Adrenal gland (tissue), 12 donors: ENCODE measurements around the gene IL1R2. TPM values are rescaled to one million over a fixed set of nuclear protein-coding genes. Genes with fewer than 3 reads are reported as not detected.

Experiments
- DNase-seq, 7 donors: peaks; one replicate each; pipeline ENCODE4 v3.0.0-alpha.2; 2019 to 2020
- H3K27ac ChIP-seq, 5 donors: fragments of 200-600 bp; sonication (generic) in 4 of 5; 1 replicate in 3 of 5; 2 replicates in 2 of 5; pipeline versions ENCODE4 v1.5.1 to v1.8.0; 2016 to 2020; ENCODE audit warnings: mild to moderate bottlenecking in 1 of 5
- H3K27me3 ChIP-seq: fragments of 200-600 bp; 2 replicates; pipeline ENCODE4 v1.8.0; 2021
- H3K36me3 ChIP-seq, 2 donors: fragments of 200-600 bp; replicated peaks in 1 of 2; 1 replicate in 1 of 2; 2 replicates in 1 of 2; pipeline versions ENCODE4 v1.5.1 to v1.8.0; 2018 to 2022
- H3K4me1 ChIP-seq, 2 donors: fragments of 200-600 bp; replicated peaks in 1 of 2; 1 replicate in 1 of 2; 2 replicates in 1 of 2; pipeline versions ENCODE4 v1.5.1 to v1.8.0; 2018 to 2021
- H3K4me3 ChIP-seq, 4 donors: fragments of 200-600 bp; sonication (generic) in 3 of 4; one replicate each; pipeline ENCODE4 v1.5.1; 2016 to 2018
- H3K9me3 ChIP-seq, 3 donors: fragments of 200-600 bp; sonication (generic) in 1 of 3; replicated peaks in 1 of 3; 1 replicate in 2 of 3; 2 replicates in 1 of 3; pipeline versions ENCODE4 v1.5.1 to v1.8.0; 2016 to 2021
- CTCF ChIP-seq, 6 experiments: fragments of 450-650 bp in 4 of 6; fragments of 200-600 bp in 2 of 6; sonication (generic) in 1 of 6; IDR thresholded peaks; 1 replicate in 5 of 6; 2 replicates in 1 of 6; pipeline versions ENCODE4 v1.5.1 to v1.8.0; 2016 to 2021; ENCODE audit warnings: antibody characterized with exemption in 6 of 6, mild to moderate bottlenecking in 2 of 6, moderate library complexity in 1 of 6
- POLR2A ChIP-seq, 2 donors: fragments of 450-650 bp; IDR thresholded peaks; one replicate each; pipeline ENCODE4 v1.6.1; 2017; ENCODE audit warnings: antibody characterized with exemption in 2 of 2, mild to moderate bottlenecking in 2 of 2, moderate library complexity in 1 of 2
- WGBS, 4 donors: extraction: QIAGEN DNeasy Blood & Tissue Kit in 2 of 4; methylation state at CpG; one replicate each; pipeline versions ENCODE4 v1.1.5 to v1.1.7; 2013 to 2017; 5-methylcytosine and 5-hydroxymethylcytosine counted together
- intact Hi-C, 2 donors: fragments of 100-400 bp; cut with DNase I; formaldehyde crosslinking; loops; one replicate each; pipeline versions ENCODE4 v1.14.1 to v1.15.0; 2022 to 2023
- polyA plus RNA-seq, 3 donors: library from polyadenylated mRNA; stranded (reverse); fragments of 200-250 nt in 2 of 3; fragments of 350-450 nt in 1 of 3; fragmentation: Illumina TruSeq in 1 of 3; extraction: RNeasy Lipid Tissue Mini Kit (QIAGEN cat#74804) in 1 of 3; gene quantifications; one replicate each; pipeline ENCODE4 v1.2.3, GENCODE V29; 2013 to 2014
- total RNA-seq, 9 donors: library from RNA; depleted of rRNA in 4 of 9; stranded (reverse); fragments of >200 nt in 4 of 9; fragments of 120-200 nt in 1 of 9; fragmentation: NEBNext Ultra II Directional in 1 of 9; extraction: Animal tissue kit (Norgen Biotek cat#: 25700) in 1 of 9; gene quantifications; one replicate each; pipeline versions ENCODE4 v1.1.0 to v1.2.4, GENCODE V29; 2013 to 2023
- donor health status: healthy with polysubstance abuse.
- donor health status: Bipolar disorder and iron deficiency.
- donor health status: DM: yes; HTN: yes; CAD: no.
- donor health status: DM: no; HTN: no; CAD: no.
- donor health status: DM: no; HTN: no; CAD: no.
- donor health status: DM: yes; HTN: yes; CAD: no.

Gene IL1R2
- total and polyA plus RNA-seq, 12 donors: 4.5 to 26.0 (median 12.2) TPM

GRCh38 chr2:102005989-102006885 is 14.5 kb downstream of the IL1R2 start:
- H3K27me3 ChIP-seq: no peaks in the 10 kb centered on the region
- no peaks in the 10 kb centered on the region for H3K36me3 ChIP-seq
- TF ChIP-seq POLR2A (IDR thresholded peaks at IDR 0.05): no peak
- TF ChIP-seq CTCF (IDR thresholded peaks at IDR 0.05): peak; percentile 62 to 79 (median 74)
- H3K9me3 ChIP-seq: no peaks in the 10 kb centered on the region
- peaks cover 12 to 22% of the 10 kb centered on the region in 2 donors for H3K4me1 ChIP-seq
- H3K4me3 ChIP-seq: peak overlapping the region in 1 of 4 donors; percentile 24
- WGBS, 4 donors: 37 to 54% (median 45%) methylated on average over 15 of the region's 15 CpGs
- intact Hi-C loops: no loop called here
- DNase-seq: peak; percentile 51 to 81 (median 75)
- peak overlapping the region in 2 of 5 donors; percentile 47 to 53 for H3K27ac ChIP-seq

- H3K4me3 ChIP-seq: no peak overlapping the region
- no peaks in the 10 kb centered on the region for H3K36me3 ChIP-seq
- H3K27ac ChIP-seq: peak overlapping the region in 2 of 5 donors; percentile 47 to 53
- no peaks in the 10 kb centered on the region for H3K9me3 ChIP-seq
- intact Hi-C loops: no loop called here
- peaks cover 12 to 22% of the 10 kb centered on the region in 2 donors for H3K4me1 ChIP-seq
- WGBS, 4 donors: 80 to 89% (median 84%) methylated on average over 8 to 11 of the region's 11 CpGs
- TF ChIP-seq CTCF (IDR thresholded peaks at IDR 0.05): no peak
- TF ChIP-seq POLR2A (IDR thresholded peaks at IDR 0.05): no peak
- DNase-seq: no peak
- H3K27me3 ChIP-seq: no peaks in the 10 kb centered on the region
Measured at GRCh38 chr2:102006886-102007278, 15.1 kb downstream of the IL1R2 start.

- Histone ChIP-seq H3K9me3 (no peaks in the 10 kb centered on the region), H3K4me1 (peaks cover 12 to 22% of the 10 kb centered on the region in 2 donors), H3K27me3 (no peaks in the 10 kb centered on the region), H3K36me3 (no peaks in the 10 kb centered on the region), H3K27ac (no peak overlapping the region), H3K4me3 (no peak overlapping the region)
- no peak for TF ChIP-seq POLR2A (IDR thresholded peaks at IDR 0.05)
- intact Hi-C loops: no loop called here
- WGBS, 4 donors: 89 to 95% (median 93%) methylated on average over 12 of the region's 12 CpGs
- DNase-seq: no peak
Measured at GRCh38 chr2:102008490-102008889, 16.7 kb downstream of the IL1R2 start.

DNA sequence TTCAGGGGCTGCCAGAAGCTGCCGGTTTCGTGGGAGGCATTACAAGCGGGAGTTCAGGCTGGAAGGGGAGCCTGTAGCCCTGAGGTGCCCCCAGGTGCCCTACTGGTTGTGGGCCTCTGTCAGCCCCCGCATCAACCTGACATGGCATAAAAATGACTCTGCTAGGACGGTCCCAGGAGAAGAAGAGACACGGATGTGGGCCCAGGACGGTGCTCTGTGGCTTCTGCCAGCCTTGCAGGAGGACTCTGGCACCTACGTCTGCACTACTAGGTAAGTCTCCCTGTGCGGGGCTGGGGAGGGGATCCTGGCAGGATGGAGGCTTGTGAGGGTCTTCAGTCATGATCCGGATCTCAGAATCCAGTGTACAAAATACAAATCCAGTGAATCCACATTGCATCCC is 17.8 kb downstream of the IL1R2 start:
- TF ChIP-seq POLR2A (IDR thresholded peaks at IDR 0.05): no peak
- no peak for TF ChIP-seq CTCF (IDR thresholded peaks at IDR 0.05)
- H3K9me3 ChIP-seq: no peaks in the 10 kb centered on the region
- no peaks in the 10 kb centered on the region for H3K27me3 ChIP-seq
- DNase-seq: no peak
- 88 to 96% (median 90%) methylated on average over 10 of the region's 10 CpGs for WGBS, 4 donors
- H3K27ac ChIP-seq: no peak overlapping the region
- H3K36me3 ChIP-seq: no peaks in the 10 kb centered on the region
- intact Hi-C loops: no loop called here
- no peak overlapping the region for H3K4me3 ChIP-seq
- peaks cover 5 to 15% of the 10 kb centered on the region in 2 donors for H3K4me1 ChIP-seq
